HUDEP-2 (cell line): ENCODE results near the gene SPPL2B.
A peak's percentile ranks its signal among the peaks of the same experiment; 100 is the strongest.

ENCODE experiments used
- DNase-seq, 76 experiments: peaks; one replicate each; lab custom pipeline; 2025; ENCODE audit not compliant: unreplicated experiment in 76 of 76; lab: John Stamatoyannopoulos, UW

SPPL2B gene

DNA sequence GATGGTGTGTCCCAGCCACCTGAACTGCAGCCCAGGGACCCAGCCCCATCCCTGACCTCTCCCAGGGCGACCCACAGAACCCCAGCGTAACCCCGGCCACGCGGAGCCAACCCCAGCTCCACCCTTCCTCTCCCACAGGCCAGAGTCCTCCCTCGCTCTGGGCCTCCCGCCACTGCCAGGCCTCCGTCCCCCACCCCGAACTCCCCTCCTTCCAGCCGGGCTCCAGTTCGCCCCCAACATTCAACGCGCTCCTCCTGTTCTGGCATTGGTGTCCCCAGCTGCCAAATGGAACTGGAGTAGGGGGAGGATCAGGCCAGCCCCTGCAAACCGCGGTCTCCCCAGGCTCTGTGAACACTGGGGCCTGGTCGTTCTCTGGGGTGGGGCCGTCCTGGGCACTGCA, 28.0 kb upstream of the SPPL2B start:
- DNase-seq = no peak

GRCh38 chr19:2302319-2303210, 25.9 kb upstream of the SPPL2B start:
- no peak for DNase-seq

DNA sequence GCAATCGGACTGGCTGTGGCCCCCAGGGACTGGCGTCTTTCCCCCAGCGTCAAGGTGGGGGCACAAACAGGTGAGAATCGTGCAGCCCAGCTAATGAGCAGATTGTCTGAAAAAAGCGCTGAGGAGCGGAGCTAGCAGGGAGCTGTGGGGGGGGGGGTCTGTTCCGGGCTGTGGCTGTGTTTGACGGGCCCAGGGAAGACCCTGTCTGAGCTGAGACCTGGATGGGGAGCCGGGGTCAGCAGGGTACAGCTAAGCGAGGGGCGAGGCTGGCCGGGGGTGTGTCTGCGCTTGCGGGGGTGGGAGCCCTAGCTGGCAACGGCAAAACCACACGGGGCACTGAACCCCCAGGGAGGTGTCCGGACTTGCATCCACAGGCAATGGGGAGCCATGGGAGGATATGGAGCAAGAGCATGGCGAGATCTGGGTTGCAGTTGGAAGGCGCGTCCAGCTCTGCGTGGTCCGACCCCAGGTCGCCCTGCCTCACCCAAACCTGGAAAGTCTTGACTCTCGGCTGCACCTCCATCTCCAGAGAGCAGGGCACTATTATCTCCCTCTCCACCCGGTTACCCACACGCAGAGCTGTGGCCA, 25.2 kb upstream of the SPPL2B start:
- DNase-seq = no peak

- no peak for DNase-seq
Measured at GRCh38 chr19:2305452-2306280, 22.8 kb upstream of the SPPL2B start.

GRCh38 chr19:2306281-2306806, 22.1 kb upstream of the SPPL2B start:
- DNase-seq = no peak

GRCh38 chr19:2306971-2307370, 21.5 kb upstream of the SPPL2B start:
- DNase-seq = no peak

- DNase-seq = no peak
Measured at GRCh38 chr19:2307518-2308012, 20.9 kb upstream of the SPPL2B start.

GRCh38 chr19:2308114-2308556, 20.3 kb upstream of the SPPL2B start, which contains the start of gene LINGO3:
Gene LINGO3 (minus strand): TSS chr19:2308154. CDS start chr19:2291776, 16,378 bp downstream.
- DNase-seq = no peak

DNA sequence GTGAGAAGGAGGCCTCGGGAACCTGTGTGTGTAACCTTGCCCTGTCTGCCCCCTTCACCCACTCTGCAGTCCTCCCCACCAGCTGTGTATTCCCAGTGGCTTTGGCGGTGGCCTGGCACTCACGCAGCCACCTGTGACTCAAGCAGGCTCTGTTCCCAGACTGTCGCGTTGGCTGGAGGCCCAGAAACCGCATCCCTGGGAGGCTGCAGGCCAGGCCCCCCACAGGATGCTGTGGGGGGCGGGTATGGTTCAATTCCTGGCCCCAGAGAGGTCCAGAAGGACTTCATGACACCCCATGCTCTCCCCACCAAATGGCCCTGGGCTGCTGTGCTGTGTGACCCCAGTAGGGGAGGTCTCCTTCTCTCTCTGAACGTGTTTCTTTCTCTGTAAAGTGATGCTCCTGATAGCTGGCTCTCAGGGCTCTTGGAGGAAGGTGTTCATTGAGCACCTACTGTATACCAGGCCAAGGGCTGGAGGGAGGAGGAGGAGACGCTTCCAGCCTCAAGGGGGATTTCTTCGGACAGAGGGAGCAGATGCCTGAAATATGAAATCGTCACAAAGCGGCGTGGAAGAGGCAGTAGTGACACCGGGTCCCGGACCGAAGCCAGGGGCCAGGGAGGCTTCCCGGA, 18.6 kb upstream of the SPPL2B start:
- DNase-seq = no peak

GRCh38 chr19:2311093-2311492, 17.4 kb upstream of the SPPL2B start:
- no peak for DNase-seq

DNA sequence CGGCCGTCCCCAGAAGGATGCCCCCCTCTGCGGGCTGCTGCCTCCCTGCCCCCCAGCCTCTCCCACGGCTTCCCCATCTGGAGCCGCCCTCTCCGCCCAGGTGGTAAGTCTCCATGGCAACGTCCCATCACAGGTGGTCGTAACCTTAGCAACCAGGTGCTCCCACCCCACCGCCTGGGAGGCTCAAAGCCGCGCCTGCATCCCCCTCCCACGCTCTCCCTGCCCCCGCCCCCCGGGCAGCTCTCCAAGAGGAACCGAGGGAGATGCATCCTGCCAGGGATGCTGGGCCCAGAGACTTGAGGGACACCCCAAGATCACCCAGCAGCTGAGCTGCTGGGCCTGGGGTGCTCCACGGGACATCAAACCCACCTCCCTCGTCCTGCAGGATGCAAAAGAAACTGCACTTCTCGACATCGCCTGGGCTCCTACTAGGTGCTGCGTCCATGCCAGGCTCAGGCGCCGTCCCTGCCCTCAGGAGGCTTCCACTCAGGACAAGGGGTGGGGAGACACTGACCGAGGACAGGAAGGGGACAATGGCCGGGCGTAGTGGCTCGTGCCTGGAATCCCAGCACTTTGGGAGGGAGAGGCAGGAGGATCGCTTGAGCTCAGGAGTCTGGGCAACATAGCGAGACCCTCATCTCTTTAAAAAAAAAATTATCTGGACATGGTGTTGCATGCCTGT, 15.5 kb upstream of the SPPL2B start:
- DNase-seq = no peak

DNA sequence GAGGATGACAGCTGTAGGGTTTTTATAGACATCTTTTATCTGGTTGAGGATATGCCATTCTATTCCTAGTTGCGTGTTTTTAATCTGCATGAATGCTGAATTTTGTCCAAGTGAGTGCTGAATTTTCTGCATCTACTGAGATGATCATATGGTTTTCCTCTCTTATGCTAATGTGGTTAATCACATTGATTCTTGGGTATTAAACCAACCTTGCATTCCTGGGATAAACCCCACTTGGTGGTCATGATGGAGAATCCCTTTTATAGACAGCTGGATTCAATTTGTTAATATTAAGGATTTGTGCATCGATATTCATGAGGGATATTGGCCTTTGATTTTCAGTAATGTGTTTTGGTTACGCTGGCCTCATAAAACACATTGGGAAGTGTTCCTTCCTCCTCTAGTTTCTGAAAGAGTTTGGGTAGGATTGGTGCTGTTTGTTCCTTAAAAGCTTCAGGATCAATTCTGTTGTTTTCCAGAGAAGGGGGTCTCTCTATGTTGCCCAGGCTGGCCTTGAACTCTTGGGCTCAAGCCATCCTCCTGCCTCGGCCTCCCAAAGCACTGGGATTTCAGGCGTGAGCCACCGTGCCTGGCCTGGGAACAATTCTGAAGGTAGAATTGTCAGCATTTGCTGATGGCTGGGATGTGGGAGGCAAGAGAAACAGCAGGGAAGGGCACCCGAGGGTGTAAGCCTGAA, 13.2 kb upstream of the SPPL2B start:
- DNase-seq = no peak

GRCh38 chr19:2315818-2316353, 12.6 kb upstream of the SPPL2B start:
- peak in 46 of 76 experiments; percentile 4 to 74 (median 50) for DNase-seq

- no peak for DNase-seq
Measured at GRCh38 chr19:2317300-2317699, 11.2 kb upstream of the SPPL2B start.

- DNase-seq = no peak
Measured at GRCh38 chr19:2317756-2318155, 10.7 kb upstream of the SPPL2B start.

- no peak for DNase-seq
Measured at GRCh38 chr19:2318923-2319322, 9.6 kb upstream of the SPPL2B start.

DNA sequence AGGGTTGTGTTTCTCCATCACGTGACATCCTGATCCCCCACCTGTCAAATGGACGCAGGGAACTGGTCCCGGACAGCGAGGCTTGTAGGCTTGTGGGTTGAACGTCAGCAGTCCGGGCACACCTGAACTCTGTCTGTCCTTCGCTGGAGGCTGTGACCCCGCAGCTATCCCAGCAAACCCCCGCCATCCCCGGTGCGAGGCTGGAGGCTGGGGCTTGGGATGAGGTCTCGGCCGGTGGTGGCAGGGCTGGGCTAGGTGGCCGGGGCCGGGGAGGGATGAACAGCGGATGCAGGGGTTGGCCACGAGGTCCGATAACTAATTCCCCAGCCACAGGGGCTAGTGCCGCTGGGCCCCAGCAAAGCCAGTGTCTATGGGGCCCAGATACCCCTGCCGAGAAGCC, 8.9 kb upstream of the SPPL2B start:
- no peak for DNase-seq

DNA sequence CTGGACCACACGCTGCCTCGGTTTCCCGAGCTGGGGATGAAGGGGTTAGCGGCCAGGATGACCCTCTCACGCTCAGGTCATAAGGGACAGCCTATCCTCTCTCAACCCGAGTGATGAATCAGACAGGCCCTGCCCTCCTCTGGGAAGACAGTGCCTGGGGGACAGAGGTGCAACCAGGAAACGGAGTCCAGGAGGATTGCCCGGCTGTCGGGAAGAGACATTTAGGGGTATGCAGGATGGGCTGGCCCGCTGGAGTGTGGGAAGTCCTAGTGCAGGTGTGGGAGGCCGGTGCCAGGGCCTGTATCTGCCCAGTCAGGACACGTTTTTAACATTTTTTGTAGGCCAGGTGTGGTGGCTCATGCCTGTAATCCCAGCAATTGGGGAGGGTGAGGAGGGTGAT, 8.4 kb upstream of the SPPL2B start:
- DNase-seq = no peak

- no peak for DNase-seq
Measured at GRCh38 chr19:2320939-2321338, 7.5 kb upstream of the SPPL2B start.
